ENCODE results near the gene DNAJC5G.
"Not testable (repeated sequence)": the region's sequence is repeated elsewhere in the genome, so short reads cannot be mapped to it uniquely, and the experiment has no call there.

DNAJC5G gene

GRCh38 chr2:27270131-27270530, 5.1 kb upstream of the DNAJC5G start:
- no peak for TF ChIP-seq CTCF (IDR thresholded peaks at IDR 0.05; ENCODE audit: low read depth, low read length, missing control alignments)
- in situ Hi-C loops (cut with HindIII; ENCODE audit: low pct_ligation_motif_present, low sequenced_read_pairs), result no loop called here
- no peak overlapping the region for H3K4me3 ChIP-seq (ENCODE audit: low read depth, low read length)
- H3K27me3 ChIP-seq (replicated peaks), result peaks cover 23% of the 10 kb centered on the region
- H3K27ac ChIP-seq, result no peak overlapping the region
- no peak for DNase-seq
- no peaks in the 10 kb centered on the region for H3K36me3 ChIP-seq (replicated peaks)

DNA sequence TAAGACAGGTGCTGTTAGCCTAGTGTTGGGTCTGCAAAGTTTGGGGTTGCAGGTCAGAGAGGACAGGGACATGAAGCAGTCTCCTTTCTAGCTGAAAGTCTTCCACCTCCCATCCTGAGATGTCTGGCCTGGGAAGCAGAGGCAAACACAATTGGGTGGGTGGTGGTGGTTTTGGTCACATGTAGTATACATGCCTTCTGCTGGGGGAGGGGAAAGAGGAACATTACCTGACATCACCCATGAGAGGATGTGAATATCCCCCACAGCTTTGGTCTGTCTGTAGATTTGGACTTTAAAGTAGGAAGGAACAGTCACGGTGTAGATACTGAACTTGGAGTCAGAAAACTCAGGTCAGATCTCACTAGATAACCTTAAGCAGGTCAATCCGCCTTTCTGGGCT, 4.6 kb upstream of the DNAJC5G start:
- in situ Hi-C loops (cut with HindIII; ENCODE audit: low pct_ligation_motif_present, low sequenced_read_pairs), result no loop called here
- DNase-seq, result no peak
- peaks cover 18% of the 10 kb centered on the region for H3K27me3 ChIP-seq (replicated peaks)

GRCh38 chr2:27271631-27272340, 3.4 kb upstream of the DNAJC5G start:
- Histone ChIP-seq H3K27ac (no peak overlapping the region), H3K27me3 (replicated peaks) (peaks cover 17% of the 10 kb centered on the region), H3K4me3 (ENCODE audit: low read depth, low read length) (no peak overlapping the region), H3K36me3 (replicated peaks) (no peaks in the 10 kb centered on the region)
- no peak for DNase-seq
- no peak for TF ChIP-seq CTCF (IDR thresholded peaks at IDR 0.05; ENCODE audit: low read depth, low read length, missing control alignments)
- in situ Hi-C loops (cut with HindIII; ENCODE audit: low pct_ligation_motif_present, low sequenced_read_pairs), result no loop called here

More for the DNA sequence above, 4.6 kb upstream of the DNAJC5G start:
- no peak overlapping the region for H3K27ac ChIP-seq
- TF ChIP-seq CTCF (IDR thresholded peaks at IDR 0.05; ENCODE audit: low read depth, low read length, missing control alignments), result no peak
- no peaks in the 10 kb centered on the region for H3K36me3 ChIP-seq (replicated peaks)
- no peak overlapping the region for H3K4me3 ChIP-seq (ENCODE audit: low read depth, low read length)

DNA sequence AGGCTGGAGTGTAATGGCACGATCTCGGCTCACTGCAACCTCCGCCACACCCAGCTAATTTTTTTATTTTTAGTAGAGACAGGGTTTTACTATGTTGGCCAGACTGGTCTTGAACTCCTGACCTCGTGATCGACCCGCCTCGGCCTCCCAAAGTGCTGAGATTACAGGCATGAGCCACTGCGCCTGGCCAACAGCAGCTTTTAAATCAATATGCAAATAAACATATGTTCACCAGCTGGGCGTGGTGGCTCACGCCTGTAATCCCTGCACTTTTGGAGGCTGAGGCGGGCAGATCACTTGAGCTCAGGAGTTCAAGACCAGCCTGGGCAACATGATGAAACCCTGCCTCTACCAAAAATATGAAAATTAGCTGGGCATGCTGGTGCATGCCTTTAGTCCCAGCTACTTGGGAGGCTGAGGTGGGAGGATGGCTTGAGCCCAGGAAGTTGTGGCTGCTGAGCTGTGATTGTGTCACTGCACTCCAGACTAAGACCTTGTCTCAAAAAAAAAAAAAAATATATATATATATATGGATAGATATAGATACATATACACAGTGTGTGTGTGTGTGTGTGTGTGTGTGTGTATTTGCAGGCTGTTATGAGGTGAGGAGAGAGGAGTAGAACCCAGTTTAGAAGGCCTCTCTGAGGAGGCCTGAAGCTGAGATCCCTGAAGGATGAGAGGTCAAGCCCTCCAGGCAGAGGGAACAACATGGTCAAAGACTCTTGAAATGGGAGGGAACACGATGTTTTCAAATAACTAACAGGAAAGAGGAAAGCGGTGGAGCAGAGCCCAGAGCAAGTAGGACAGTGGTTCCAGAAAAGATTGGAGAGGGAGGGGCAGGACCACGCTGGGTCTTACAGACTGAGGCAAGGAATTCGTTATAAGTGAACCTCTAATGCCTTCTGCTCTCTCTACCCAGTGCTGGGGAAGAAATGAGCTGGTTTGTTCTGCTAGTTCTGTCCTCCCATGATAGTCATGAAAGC, 2.4 kb upstream of the DNAJC5G start:
- DNase-seq; H3K36me3 ChIP-seq (replicated peaks); H3K4me3 ChIP-seq (ENCODE audit: low read depth, low read length); H3K27ac ChIP-seq; in situ Hi-C loops (cut with HindIII; ENCODE audit: low pct_ligation_motif_present, low sequenced_read_pairs): not testable (repeated sequence)
- H3K27me3 ChIP-seq (replicated peaks), result peaks cover 14% of the 10 kb centered on the region

GRCh38 chr2:27278010-27278409, 2.8 kb downstream of the DNAJC5G start:
- Histone ChIP-seq H3K4me3 (ENCODE audit: low read depth, low read length) (no peak overlapping the region), H3K27me3 (replicated peaks) (peaks cover 11% of the 10 kb centered on the region), H3K27ac (no peak overlapping the region), H3K36me3 (replicated peaks) (no peaks in the 10 kb centered on the region)
- no peak for DNase-seq
- in situ Hi-C loops (cut with HindIII; ENCODE audit: low pct_ligation_motif_present, low sequenced_read_pairs), result loop anchor here (25.0 kb wide), 1 partner anchor 166 kb away; the partner anchor contains the start of genes ABHD1 and CGREF1
- no peak for TF ChIP-seq CTCF (IDR thresholded peaks at IDR 0.05; ENCODE audit: low read depth, low read length, missing control alignments)

DNA sequence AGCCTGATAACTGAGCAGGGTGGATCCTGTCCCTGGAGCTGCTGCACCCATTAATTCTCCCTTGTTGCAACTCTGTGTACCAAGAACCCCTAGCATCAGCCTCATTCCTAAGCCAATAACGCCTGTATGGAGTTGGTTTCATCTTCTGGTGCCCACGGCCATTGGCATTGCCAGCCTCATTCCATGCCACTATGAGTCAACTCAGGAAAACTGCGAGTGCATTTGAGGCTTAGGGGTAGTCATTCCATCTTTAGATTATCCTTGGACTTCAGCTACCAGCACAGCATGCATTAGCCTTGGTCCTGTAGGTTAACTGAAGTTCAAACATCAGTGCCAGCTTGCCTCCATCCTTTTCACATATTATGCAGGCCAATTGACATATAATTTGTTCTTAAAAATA, 5.6 kb downstream of the DNAJC5G start:
- Histone ChIP-seq H3K4me3 (ENCODE audit: low read depth, low read length) (no peak overlapping the region), H3K27me3 (replicated peaks) (peaks cover 16% of the 10 kb centered on the region), H3K27ac (no peak overlapping the region), H3K36me3 (replicated peaks) (no peaks in the 10 kb centered on the region)
- in situ Hi-C loops (cut with HindIII; ENCODE audit: low pct_ligation_motif_present, low sequenced_read_pairs), result loop anchor here (25.0 kb wide), 1 partner anchor 169 kb away; the partner anchor contains the start of genes ABHD1 and CGREF1
- TF ChIP-seq CTCF (IDR thresholded peaks at IDR 0.05; ENCODE audit: low read depth, low read length, missing control alignments), result no peak
- DNase-seq, result no peak
